Endothelial cell of umbilical vein (primary cell): ENCODE results near the gene COL6A3. TPM values are rescaled to one million over a fixed set of nuclear protein-coding genes. Genes with fewer than 3 reads are reported as not detected.

Experiments used
- BruUV-seq: library from RNA; stranded (reverse); fragments of 400-500 nt; replicated peaks from 2 replicates; lab custom pipeline; 2021; lab: Mats Ljungman, UMichigan
- CTCF ChIA-PET: fragments of 300-600, 350-600 bp; sonication (Branson Sonifier 250); formaldehyde crosslinking; loops from one replicate; lab custom pipeline; 2021; ENCODE audit warnings: antibody characterized with exemption, inconsistent platforms; lab: Charles Lee
- POLR2A ChIA-PET: fragments of 300-600, 350-600 bp; sonication (Branson Sonifier 250); formaldehyde crosslinking; loops from one replicate; lab custom pipeline; 2021; ENCODE audit warnings: antibody characterized with exemption, inconsistent platforms; lab: Charles Lee
- DNase-seq: peaks from one replicate; pipeline ENCODE4 v3.0.0-alpha.2; 2011; ENCODE audit warnings: low read depth, low spot score
- FAIRE-seq: peaks from 2 replicates; lab custom pipeline; 2011; peaks lifted over from hg19 to GRCh38; lab: Jason Lieb, UNC
- H2AFZ ChIP-seq: 2 replicates; pipeline ENCODE4 v1.6.0; 2012; ENCODE audit warnings: low read depth, low read length, control low read depth, inconsistent platforms
- H3K27ac ChIP-seq: 2 replicates; pipeline ENCODE4 v1.5.1; 2011; ENCODE audit warnings: low read depth, mild to moderate bottlenecking, control low read depth, low read length, moderate library complexity; ENCODE audit not compliant: insufficient read depth
- H3K27me3 ChIP-seq, 2 experiments: 2 replicates each; pipeline versions ENCODE4 v1.6.0 to v1.6.1; 2011; ENCODE audit warnings: low read length in 2 of 2, mixed read lengths in 1 of 2; ENCODE audit not compliant: control insufficient read depth in 2 of 2, insufficient read depth in 2 of 2
- H3K36me3 ChIP-seq, 2 experiments: 2 replicates in 1 of 2; 3 replicates in 1 of 2; pipeline ENCODE4 v1.5.1; 2011; ENCODE audit warnings: low read length in 2 of 2, mild to moderate bottlenecking in 1 of 2, moderate library complexity in 1 of 2; ENCODE audit not compliant: control insufficient read depth in 2 of 2, insufficient read depth in 2 of 2; ENCODE audit errors: extremely low read depth in 1 of 2
- H3K4me1 ChIP-seq: 3 replicates; pipeline ENCODE4 v1.5.1; 2011; ENCODE audit warnings: mild to moderate bottlenecking, low read length; ENCODE audit not compliant: control insufficient read depth, insufficient read depth; ENCODE audit errors: extremely low read depth
- H3K4me2 ChIP-seq: 2 replicates; pipeline ENCODE4 v1.6.1; 2011; ENCODE audit warnings: low read length, control low read depth, mixed read lengths; ENCODE audit not compliant: insufficient read depth
- H3K4me3 ChIP-seq, 3 experiments: fragments of 200-600 bp in 1 of 3; sonication (generic), shearing (Covaris generic) in 1 of 3; replicated peaks in 1 of 3; 2 replicates each; pipeline ENCODE4 v1.5.1; 2011 to 2016; ENCODE audit warnings: control low read depth in 3 of 3, low read length in 3 of 3, mild to moderate bottlenecking in 2 of 3, inconsistent platforms in 1 of 3, low read depth in 1 of 3, moderate library complexity in 1 of 3; ENCODE audit not compliant: insufficient read depth in 1 of 3
- H3K79me2 ChIP-seq: 2 replicates; pipeline ENCODE4 v1.6.0; 2012; ENCODE audit warnings: low read length, inconsistent platforms; ENCODE audit not compliant: control insufficient read depth, insufficient read depth
- H3K9ac ChIP-seq: replicated peaks from 2 replicates; pipeline ENCODE3; 2011; ENCODE audit warnings: low read length, control low read depth; ENCODE audit not compliant: insufficient read depth; ENCODE audit errors: extremely low read depth
- H3K9me1 ChIP-seq: replicated peaks from 3 replicates; pipeline ENCODE4 v1.6.0; 2011; ENCODE audit warnings: mild to moderate bottlenecking, low read length; ENCODE audit not compliant: control insufficient read depth, insufficient read depth; ENCODE audit errors: extremely low read depth
- H3K9me3 ChIP-seq: replicated peaks from 2 replicates; pipeline ENCODE4 v1.5.1; 2012; ENCODE audit warnings: low read length, inconsistent platforms; ENCODE audit not compliant: control insufficient read depth, insufficient read depth
- H4K20me1 ChIP-seq: replicated peaks from 2 replicates; pipeline ENCODE3; 2011; ENCODE audit warnings: mild to moderate bottlenecking, low read length; ENCODE audit not compliant: control insufficient read depth, insufficient read depth; ENCODE audit errors: extremely low read depth
- EZH2 ChIP-seq: IDR thresholded peaks from 2 replicates; pipeline ENCODE4 v1.6.1; 2012; ENCODE audit warnings: borderline replicate concordance, low read depth, mild to moderate bottlenecking, moderate library complexity, low read length, inconsistent platforms; ENCODE audit not compliant: severe bottlenecking
- FOS ChIP-seq: IDR thresholded peaks from 2 replicates; pipeline ENCODE4 v1.6.1; 2011; ENCODE audit warnings: mild to moderate bottlenecking, low read length, moderate library complexity, borderline replicate concordance; ENCODE audit not compliant: insufficient read depth
- GATA2 ChIP-seq: IDR thresholded peaks from 2 replicates; pipeline ENCODE4 v1.7.0; 2011; ENCODE audit warnings: low read depth, mild to moderate bottlenecking, moderate library complexity, mixed read lengths, low read length; ENCODE audit not compliant: insufficient read length, insufficient read depth
- JUN ChIP-seq: IDR thresholded peaks from 2 replicates; pipeline ENCODE4 v1.6.1; 2011; ENCODE audit warnings: borderline replicate concordance, low read depth; ENCODE audit not compliant: insufficient read length, insufficient read depth
- MYC ChIP-seq: IDR thresholded peaks from one replicate; pipeline ENCODE4 v1.6.1; 2011; ENCODE audit warnings: mild to moderate bottlenecking, low read depth, low read length
- POLR2A ChIP-seq: IDR thresholded peaks from 2 replicates; pipeline ENCODE4 v1.6.1; 2012; ENCODE audit warnings: low read depth, mild to moderate bottlenecking, control low read depth, low read length
- POLR2AphosphoS5 ChIP-seq: IDR thresholded peaks from 2 replicates; pipeline ENCODE4 v1.6.1; 2012; ENCODE audit warnings: low read depth, mild to moderate bottlenecking, control low read depth, low read length, moderate library complexity; ENCODE audit not compliant: insufficient read depth
- dilution Hi-C: fragments of 300-500 bp; cut with MboI; formaldehyde crosslinking; loops from one replicate; pipeline ENCODE4 v1.15.0; 2019; ENCODE audit warnings: low sequenced_read_pairs; ENCODE audit not compliant: extremely low pct_ligation_motif_present
- intact Hi-C: fragments of 100-400 bp; cut with micrococcal nuclease; formaldehyde crosslinking; loops from one replicate; pipeline ENCODE4 v1.10.0; 2022
- polyA plus RNA-seq, 4 experiments: library from polyadenylated mRNA; depleted of rRNA in 3 of 4; stranded (reverse) in 3 of 4; unstranded in 1 of 4; fragments of >200 nt; gene quantifications; 2 replicates each; pipeline versions ENCODE4 v1.2.1 to v1.2.3, GENCODE V29; 2011 to 2012; ENCODE audit warnings: missing spikeins in 1 of 4
- total RNA-seq: library from RNA; stranded (reverse); gene quantifications from 2 replicates; pipeline ENCODE4 v1.2.3, GENCODE V29; 2021
- TF ChIP-seq, protein P1 (sequence below), 2 donors: IDR thresholded peaks; 1 replicate in 1 of 2; 2 replicates in 1 of 2; pipeline ENCODE4 v1.5.1; 2011; ENCODE audit warnings: low read length in 2 of 2, mild to moderate bottlenecking in 2 of 2, moderate library complexity in 2 of 2, control low read depth in 1 of 2, inconsistent platforms in 1 of 2, low read depth in 1 of 2; ENCODE audit not compliant: insufficient read depth in 1 of 2; ENCODE audit errors: extremely low read depth in 1 of 2
- TF ChIP-seq, protein P2 (sequence below): IDR thresholded peaks from 2 replicates; pipeline ENCODE4 v1.6.1; 2011; ENCODE audit not compliant: insufficient read depth, insufficient read length

COL6A3 gene
- total and polyA plus RNA-seq, 2 donors (not counting 3 experiments of a cell fraction or from before 2014, with no cell fraction given): 0.03 TPM; not detected in 1

DNA sequence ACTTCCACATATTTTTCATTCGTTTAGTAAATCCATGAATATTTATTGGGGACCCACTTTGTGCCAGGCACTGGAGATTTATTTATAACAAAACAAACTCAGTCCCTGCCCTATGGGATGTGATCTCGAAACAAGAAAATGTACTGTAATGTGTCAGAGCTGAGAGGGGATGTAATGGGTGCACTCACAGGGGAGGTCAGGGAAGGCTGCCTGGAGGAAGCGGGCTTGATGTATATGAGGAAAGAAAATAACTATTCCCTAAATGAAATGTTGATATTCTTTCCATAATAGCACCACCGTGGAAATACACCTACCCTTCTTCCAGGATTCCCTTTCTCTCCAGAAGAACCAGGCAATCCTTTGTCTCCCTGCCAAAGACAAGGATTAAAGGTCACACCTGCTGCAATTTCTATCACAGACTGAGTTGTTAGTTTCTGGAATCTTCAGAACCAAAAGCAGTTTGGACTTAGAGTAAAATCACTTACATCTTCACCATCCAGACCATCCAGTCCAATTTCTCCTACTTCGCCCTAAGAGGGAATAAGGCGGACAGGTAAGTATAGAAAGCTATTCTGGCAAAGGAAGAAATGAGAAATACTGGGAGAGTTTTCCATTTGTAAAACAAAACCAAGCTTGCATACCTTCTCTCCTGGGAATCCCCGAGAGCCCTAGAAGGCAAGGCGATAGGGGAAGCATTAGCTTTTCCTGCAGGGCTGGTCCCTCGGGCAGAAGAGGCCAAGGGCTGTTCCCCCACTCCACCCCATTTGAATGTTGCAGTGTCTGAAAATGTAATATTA, 55.0 kb downstream of the COL6A3 start:
- FAIRE-seq: no peak
- POLR2A ChIA-PET: no interaction called here
- H3K27me3 ChIP-seq: peaks cover 0 to 2% of the 10 kb centered on the region in 2 experiments
- CTCF ChIA-PET: no interaction called here
- intact Hi-C loops: no loop called here
- TF ChIP-seq EZH2 (no peak), GATA2 (no peak), POLR2A (no peak), JUN (no peak), POLR2AphosphoS5 (no peak), MYC (no peak), FOS (no peak)
- TF ChIP-seq, protein P1, sequence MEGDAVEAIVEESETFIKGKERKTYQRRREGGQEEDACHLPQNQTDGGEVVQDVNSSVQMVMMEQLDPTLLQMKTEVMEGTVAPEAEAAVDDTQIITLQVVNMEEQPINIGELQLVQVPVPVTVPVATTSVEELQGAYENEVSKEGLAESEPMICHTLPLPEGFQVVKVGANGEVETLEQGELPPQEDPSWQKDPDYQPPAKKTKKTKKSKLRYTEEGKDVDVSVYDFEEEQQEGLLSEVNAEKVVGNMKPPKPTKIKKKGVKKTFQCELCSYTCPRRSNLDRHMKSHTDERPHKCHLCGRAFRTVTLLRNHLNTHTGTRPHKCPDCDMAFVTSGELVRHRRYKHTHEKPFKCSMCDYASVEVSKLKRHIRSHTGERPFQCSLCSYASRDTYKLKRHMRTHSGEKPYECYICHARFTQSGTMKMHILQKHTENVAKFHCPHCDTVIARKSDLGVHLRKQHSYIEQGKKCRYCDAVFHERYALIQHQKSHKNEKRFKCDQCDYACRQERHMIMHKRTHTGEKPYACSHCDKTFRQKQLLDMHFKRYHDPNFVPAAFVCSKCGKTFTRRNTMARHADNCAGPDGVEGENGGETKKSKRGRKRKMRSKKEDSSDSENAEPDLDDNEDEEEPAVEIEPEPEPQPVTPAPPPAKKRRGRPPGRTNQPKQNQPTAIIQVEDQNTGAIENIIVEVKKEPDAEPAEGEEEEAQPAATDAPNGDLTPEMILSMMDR (IDR thresholded peaks at IDR 0.05; ENCODE audit: extremely low read depth in 1 of 2, insufficient read depth in 1 of 2, low read depth in 1 of 2, low read length in 2 of 2): no peak
- TF ChIP-seq, protein P2, sequence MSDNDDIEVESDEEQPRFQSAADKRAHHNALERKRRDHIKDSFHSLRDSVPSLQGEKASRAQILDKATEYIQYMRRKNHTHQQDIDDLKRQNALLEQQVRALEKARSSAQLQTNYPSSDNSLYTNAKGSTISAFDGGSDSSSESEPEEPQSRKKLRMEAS: no peak
- no peaks in the 10 kb centered on the region for H3K79me2 ChIP-seq
- BruUV-seq: no TSS peak
- no peaks in the 10 kb centered on the region for H3K9me1 ChIP-seq
- no peak overlapping the region for H3K4me2 ChIP-seq
- no peak for DNase-seq
- H3K36me3 ChIP-seq: no peaks in the 10 kb centered on the region
- no peak overlapping the region for H3K4me3 ChIP-seq
- no peaks in the 10 kb centered on the region for H3K4me1 ChIP-seq
- no peaks in the 10 kb centered on the region for H3K9me3 ChIP-seq
- dilution Hi-C loops: no loop called here
- no peak overlapping the region for H3K27ac ChIP-seq
- no peak overlapping the region for H2AFZ ChIP-seq
- H3K9ac ChIP-seq: no peak overlapping the region
- H4K20me1 ChIP-seq: no peaks in the 10 kb centered on the region
